PC-3 (cell line): Measurements from ENCODE around the gene ANAPC2. TPM values are rescaled to one million over a fixed set of nuclear protein-coding genes. Genes with fewer than 3 reads are reported as not detected.

Source experiments
- ATAC-seq: fragments of 200-7000 bp; cut with Tn5 transposase; 2 replicates; pipeline ENCODE4 v1.9.1; 2020; ENCODE audit warnings: mild to moderate bottlenecking, moderate library complexity
- BruUV-seq: library from RNA; stranded (reverse); fragments of 400-500 nt; replicated peaks from 2 replicates; lab custom pipeline; 2021; lab: Mats Ljungman, UMichigan
- CTCF ChIA-PET: fragments of 300-600 bp; sonication (Branson Sonifier 250); formaldehyde crosslinking; loops from one replicate; lab custom pipeline; 2022; ENCODE audit warnings: antibody characterized with exemption; lab: Charles Lee
- POLR2A ChIA-PET: fragments of 300-600 bp; sonication (Branson Sonifier 250); formaldehyde crosslinking; loops from one replicate; lab custom pipeline; 2022; ENCODE audit warnings: antibody characterized with exemption; ENCODE audit not compliant: unreplicated experiment; lab: Charles Lee
- DNase-seq: peaks from one replicate; pipeline ENCODE4 v3.0.0-alpha.2; 2015
- H2AFZ ChIP-seq: fragments of 300-600 bp; sonication (generic); 2 replicates; pipeline ENCODE4 v1.6.0; 2016; ENCODE audit warnings: antibody characterized with exemption, low read length
- H3F3A ChIP-seq: fragments of 300-600 bp; sonication (generic); one replicate; pipeline ENCODE4 v1.6.0; 2017; ENCODE audit warnings: antibody characterized with exemption, low read length, control low read depth, mild to moderate bottlenecking; ENCODE audit not compliant: unreplicated experiment
- H3K27ac ChIP-seq: fragments of 300-600 bp; sonication (generic); 2 replicates; pipeline ENCODE4 v1.5.1; 2016; ENCODE audit warnings: mild to moderate bottlenecking, low read length
- H3K27me3 ChIP-seq: fragments of 300-600 bp; sonication (generic); 2 replicates; pipeline ENCODE4 v1.6.1; 2016; ENCODE audit warnings: low read length, mixed read lengths
- H3K36me3 ChIP-seq: fragments of 300-600 bp; sonication (generic); 2 replicates; pipeline ENCODE4 v1.6.1; 2016; ENCODE audit warnings: low read depth, mixed run types, low read length, mixed read lengths
- H3K4me1 ChIP-seq: fragments of 300-600 bp; sonication (generic); 2 replicates; pipeline ENCODE4 v1.5.1; 2016; ENCODE audit warnings: low read length; ENCODE audit not compliant: insufficient read depth
- H3K4me2 ChIP-seq: fragments of 300-600 bp; sonication (generic); 2 replicates; pipeline ENCODE4 v1.6.0; 2016; ENCODE audit warnings: low read length
- H3K4me3 ChIP-seq: fragments of 300-600 bp; sonication (generic); 2 replicates; pipeline ENCODE4 v1.5.1; 2016; ENCODE audit warnings: mild to moderate bottlenecking, low read length, mixed read lengths
- H3K79me2 ChIP-seq: fragments of 300-600 bp; sonication (generic); 2 replicates; pipeline ENCODE4 v1.6.1; 2017; ENCODE audit warnings: low read length, mixed read lengths
- H3K9ac ChIP-seq: fragments of 300-600 bp; sonication (generic); 2 replicates; pipeline ENCODE4 v1.6.0; 2016; ENCODE audit warnings: mild to moderate bottlenecking, low read length
- H3K9me2 ChIP-seq: fragments of 300-600 bp; sonication (generic); replicated peaks from 2 replicates; pipeline ENCODE4 v1.6.1; 2016; ENCODE audit warnings: mixed run types, low read length, mixed read lengths
- H3K9me3 ChIP-seq: fragments of 300-600 bp; sonication (generic); 2 replicates; pipeline ENCODE4 v1.6.1; 2016; ENCODE audit warnings: low read length, mixed read lengths
- H4K20me1 ChIP-seq: fragments of 300-600 bp; sonication (generic); 2 replicates; pipeline ENCODE4 v1.6.1; 2016; ENCODE audit warnings: low read length, mixed read lengths
- EZH2 ChIP-seq: fragments of 300-600 bp; sonication (generic); IDR thresholded peaks from one replicate; pipeline ENCODE4 v1.6.1; 2017; ENCODE audit warnings: antibody characterized with exemption, mild to moderate bottlenecking, low read length; ENCODE audit not compliant: unreplicated experiment
- EZH2phosphoT487 ChIP-seq: fragments of 300-600 bp; sonication (generic); IDR thresholded peaks from 2 replicates; pipeline ENCODE4 v1.6.1; 2018; ENCODE audit warnings: mild to moderate bottlenecking, antibody characterized with exemption, low read length, borderline replicate concordance
- intact Hi-C: fragments of 100-400 bp; cut with micrococcal nuclease; formaldehyde crosslinking; loops from 2 replicates; pipeline ENCODE4 v1.9.0; 2023
- total RNA-seq: library from RNA; depleted of rRNA; stranded (reverse); fragments of >200 nt; gene quantifications from 2 replicates; pipeline ENCODE4 v1.2.3, GENCODE V29; 2014
- TF ChIP-seq, protein P1 (sequence below): fragments of 300-600 bp; sonication (generic); conservative IDR thresholded peaks from 2 replicates; pipeline ENCODE4 v1.5.1; 2017; ENCODE audit warnings: antibody characterized with exemption, low read depth, mild to moderate bottlenecking, low read length

Gene ANAPC2
- total RNA-seq, 1 experiment from 2014 or later = 21.6 TPM

- no peak overlapping the region for H3K4me2 ChIP-seq
- no TSS peak for BruUV-seq
- no peaks in the 10 kb centered on the region for H3K79me2 ChIP-seq
- intact Hi-C loops = no loop called here
- no peaks in the 10 kb centered on the region; the same call in 1 of the 2 replicates for H3K4me1 ChIP-seq
- DNase-seq (no peak), ATAC-seq (no peak)
- H3K9ac ChIP-seq = no peak overlapping the region
- no peaks in the 10 kb centered on the region for H3F3A ChIP-seq
- ChIA-PET POLR2A (no interaction called here), CTCF (no interaction called here)
- no peak overlapping the region for H3K4me3 ChIP-seq
- no peaks in the 10 kb centered on the region for H4K20me1 ChIP-seq
- no peak for TF ChIP-seq EZH2phosphoT487
- TF ChIP-seq EZH2 = no peak
- TF ChIP-seq, protein P1, sequence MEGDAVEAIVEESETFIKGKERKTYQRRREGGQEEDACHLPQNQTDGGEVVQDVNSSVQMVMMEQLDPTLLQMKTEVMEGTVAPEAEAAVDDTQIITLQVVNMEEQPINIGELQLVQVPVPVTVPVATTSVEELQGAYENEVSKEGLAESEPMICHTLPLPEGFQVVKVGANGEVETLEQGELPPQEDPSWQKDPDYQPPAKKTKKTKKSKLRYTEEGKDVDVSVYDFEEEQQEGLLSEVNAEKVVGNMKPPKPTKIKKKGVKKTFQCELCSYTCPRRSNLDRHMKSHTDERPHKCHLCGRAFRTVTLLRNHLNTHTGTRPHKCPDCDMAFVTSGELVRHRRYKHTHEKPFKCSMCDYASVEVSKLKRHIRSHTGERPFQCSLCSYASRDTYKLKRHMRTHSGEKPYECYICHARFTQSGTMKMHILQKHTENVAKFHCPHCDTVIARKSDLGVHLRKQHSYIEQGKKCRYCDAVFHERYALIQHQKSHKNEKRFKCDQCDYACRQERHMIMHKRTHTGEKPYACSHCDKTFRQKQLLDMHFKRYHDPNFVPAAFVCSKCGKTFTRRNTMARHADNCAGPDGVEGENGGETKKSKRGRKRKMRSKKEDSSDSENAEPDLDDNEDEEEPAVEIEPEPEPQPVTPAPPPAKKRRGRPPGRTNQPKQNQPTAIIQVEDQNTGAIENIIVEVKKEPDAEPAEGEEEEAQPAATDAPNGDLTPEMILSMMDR = no peak
- no peak overlapping the region for H3K27ac ChIP-seq
- H3K9me2 ChIP-seq = no peaks in the 10 kb centered on the region
- H3K27me3 ChIP-seq = peaks cover 17% of the 10 kb centered on the region
- no peaks in the 10 kb centered on the region for H3K9me3 ChIP-seq
- no peaks in the 10 kb centered on the region for H3K36me3 ChIP-seq
- H2AFZ ChIP-seq = no peak overlapping the region
Observed at GRCh38 chr9:137160716-137161557, 27.4 kb downstream of the ANAPC2 start.

GRCh38 chr9:137160054-137160425 is 28.3 kb downstream of the ANAPC2 start:
- H3K36me3 ChIP-seq = no peaks in the 10 kb centered on the region
- peaks cover 17% of the 10 kb centered on the region for H3K27me3 ChIP-seq
- POLR2A ChIA-PET = no interaction called here

More at GRCh38 chr9:137160054-137160425, 28.3 kb downstream of the ANAPC2 start:
- BruUV-seq = no TSS peak
- H3K4me3 ChIP-seq = no peak overlapping the region
- CTCF ChIA-PET = no interaction called here
- H3K27ac ChIP-seq = no peak overlapping the region
- ATAC-seq (no peak), DNase-seq (no peak)
- no peak overlapping the region for H2AFZ ChIP-seq
- intact Hi-C loops = no loop called here
- H3F3A ChIP-seq = no peaks in the 10 kb centered on the region
- TF ChIP-seq EZH2 = no peak
- TF ChIP-seq, protein P1 = no peak
- no peak for TF ChIP-seq EZH2phosphoT487
- no peak overlapping the region for H3K4me2 ChIP-seq
- no peaks in the 10 kb centered on the region; the same call in 1 of the 2 replicates for H3K4me1 ChIP-seq
- no peak overlapping the region for H3K9ac ChIP-seq
- H3K9me3 ChIP-seq = no peaks in the 10 kb centered on the region
- H3K9me2 ChIP-seq = no peaks in the 10 kb centered on the region
- H4K20me1 ChIP-seq = no peaks in the 10 kb centered on the region
- H3K79me2 ChIP-seq = no peaks in the 10 kb centered on the region
